GM21423 (cell line): ENCODE results near the gene NCOA1.
A peak's percentile ranks its signal among the peaks of the same experiment; 100 is the strongest.
"Not testable (repeated sequence)": the region's sequence is repeated elsewhere in the genome, so short reads cannot be mapped to it uniquely, and the experiment has no call there.

Source experiments
- ATAC-seq: cut with Tn5 transposase; IDR thresholded peaks from one replicate; pipeline ENCODE4 v1.9.1; 2021; ENCODE audit warnings: mild to moderate bottlenecking, moderate library complexity; ENCODE audit not compliant: unreplicated experiment

Gene NCOA1

GRCh38 chr2:24571828-24572442 lies 80.9 kb downstream of the NCOA1 start:
- no peak for ATAC-seq

- ATAC-seq, result no peak
Observed at GRCh38 chr2:24576146-24576545, 85.1 kb downstream of the NCOA1 start.

- peak; percentile 46 for ATAC-seq
Observed at GRCh38 chr2:24576617-24577016, 85.6 kb downstream of the NCOA1 start.

GRCh38 chr2:24577481-24577880 lies 86.4 kb downstream of the NCOA1 start:
- ATAC-seq, result peak; percentile 64

- ATAC-seq, result no peak
Observed at GRCh38 chr2:24579053-24579803, 88.2 kb downstream of the NCOA1 start.

GRCh38 chr2:24580561-24580960 lies 89.5 kb downstream of the NCOA1 start:
- no peak for ATAC-seq

GRCh38 chr2:24581971-24582370 lies 90.9 kb downstream of the NCOA1 start:
- not testable (repeated sequence) for ATAC-seq

GRCh38 chr2:24586955-24587354 lies 95.9 kb downstream of the NCOA1 start:
- peak; percentile 73 for ATAC-seq

- no peak for ATAC-seq
Observed at GRCh38 chr2:24588294-24588693, 97.2 kb downstream of the NCOA1 start.

GRCh38 chr2:24592441-24593100 lies 101.5 kb downstream of the NCOA1 start:
- no peak for ATAC-seq

- no peak for ATAC-seq
Observed at GRCh38 chr2:24594283-24594682, 103.2 kb downstream of the NCOA1 start.

- no peak for ATAC-seq
Observed at GRCh38 chr2:24597181-24597870, 106.3 kb downstream of the NCOA1 start.

GRCh38 chr2:24600140-24600539 lies 109.1 kb downstream of the NCOA1 start:
- ATAC-seq, result not testable (repeated sequence)

GRCh38 chr2:24611631-24612030 lies 120.6 kb downstream of the NCOA1 start:
- no peak for ATAC-seq

- peak; percentile 62 for ATAC-seq
Observed at GRCh38 chr2:24613154-24613814, 122.2 kb downstream of the NCOA1 start.

GRCh38 chr2:24616616-24617015 lies 125.6 kb downstream of the NCOA1 start:
- no peak for ATAC-seq

GRCh38 chr2:24617424-24617823 lies 126.4 kb downstream of the NCOA1 start:
- no peak for ATAC-seq

- ATAC-seq, result no peak
Observed at GRCh38 chr2:24618144-24618543, 127.1 kb downstream of the NCOA1 start.

GRCh38 chr2:24618680-24619079 lies 127.6 kb downstream of the NCOA1 start:
- ATAC-seq, result no peak

- no peak for ATAC-seq
Observed at GRCh38 chr2:24620936-24621335, 129.9 kb downstream of the NCOA1 start.
